Stimulated activated CD8-positive, alpha-beta memory T cell treated with anti-CD3 and anti-CD28 coated beads, Interleukin-4, amount 100 ng/mL, for 4 hours (primary cell): ENCODE data around the gene DICER1.
"Not testable (repeated sequence)": the region's sequence is repeated elsewhere in the genome, so short reads cannot be mapped to it uniquely, and the experiment has no call there.

Experiments
- DNase-seq, 2 donors: peaks; one replicate each; pipeline ENCODE4 v3.0.0-alpha.2; 2020; ENCODE audit warnings: low read depth in 2 of 2, low spot score in 1 of 2

DICER1 gene

DNA sequence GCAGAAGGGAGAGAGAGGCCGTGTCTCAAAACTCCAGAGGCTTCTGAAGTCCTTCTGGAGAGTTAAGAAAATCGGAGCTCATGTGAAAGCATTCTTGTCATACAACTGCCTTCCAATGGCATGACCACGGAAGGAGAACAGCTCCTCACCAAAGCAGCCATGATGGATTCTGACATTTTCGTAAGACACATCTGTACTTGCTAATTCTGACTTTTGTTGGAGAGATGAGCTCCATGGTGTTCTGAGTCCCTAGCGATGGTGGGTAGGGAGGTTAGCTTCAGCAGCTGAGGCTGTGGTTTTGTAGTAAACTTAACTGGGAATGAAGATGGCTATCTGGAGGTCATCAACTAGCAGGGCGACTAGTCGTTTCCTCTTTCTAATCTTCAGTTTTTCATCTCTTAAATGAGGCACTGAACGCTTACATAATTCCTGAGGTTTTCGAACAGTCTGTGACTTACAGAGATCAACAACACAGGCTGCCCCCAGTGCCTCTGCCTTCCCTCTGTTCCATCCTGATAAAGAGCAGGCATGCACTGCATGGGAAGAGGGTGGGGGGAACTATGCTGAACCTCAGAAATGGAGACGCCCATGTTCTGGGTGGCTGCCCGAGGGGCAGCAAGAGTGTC is 28.6 kb upstream of the DICER1 start:
- no peak for DNase-seq

DNA sequence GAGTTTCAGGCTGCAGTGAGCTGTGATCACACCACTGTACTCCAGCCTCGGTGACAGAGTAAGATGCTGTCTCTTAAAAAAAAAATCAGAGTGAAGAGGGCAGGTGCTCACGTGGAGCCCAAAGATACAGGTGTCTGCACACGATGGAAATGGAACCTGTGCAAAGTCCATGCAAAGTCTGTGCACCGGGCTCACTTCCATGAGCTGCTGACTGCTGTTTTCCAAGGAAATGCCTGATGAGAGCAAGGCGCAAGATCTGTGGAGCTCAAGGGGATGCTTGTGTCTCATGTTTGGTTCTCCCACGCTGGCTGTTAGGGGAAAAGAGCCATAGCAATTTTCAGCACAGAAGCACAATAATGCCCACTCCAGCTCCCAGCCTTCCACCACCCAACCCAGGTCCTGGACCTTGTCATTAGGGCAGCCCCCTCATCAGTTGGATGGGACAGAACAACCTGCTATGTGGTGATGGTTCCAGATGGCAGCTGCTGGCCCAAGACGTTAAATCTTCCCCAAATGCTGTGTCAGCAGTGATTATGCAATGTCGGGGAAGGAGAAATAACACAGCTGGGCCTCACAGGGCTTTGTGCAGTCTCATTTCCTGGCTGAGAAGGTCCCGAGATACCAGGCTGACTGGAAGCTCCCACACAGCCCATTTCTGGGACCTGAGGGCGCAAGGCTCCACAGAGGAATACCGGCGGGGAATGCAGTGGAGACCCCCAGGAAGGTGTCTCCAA is 27.9 kb upstream of the DICER1 start:
- DNase-seq = no peak

DNA sequence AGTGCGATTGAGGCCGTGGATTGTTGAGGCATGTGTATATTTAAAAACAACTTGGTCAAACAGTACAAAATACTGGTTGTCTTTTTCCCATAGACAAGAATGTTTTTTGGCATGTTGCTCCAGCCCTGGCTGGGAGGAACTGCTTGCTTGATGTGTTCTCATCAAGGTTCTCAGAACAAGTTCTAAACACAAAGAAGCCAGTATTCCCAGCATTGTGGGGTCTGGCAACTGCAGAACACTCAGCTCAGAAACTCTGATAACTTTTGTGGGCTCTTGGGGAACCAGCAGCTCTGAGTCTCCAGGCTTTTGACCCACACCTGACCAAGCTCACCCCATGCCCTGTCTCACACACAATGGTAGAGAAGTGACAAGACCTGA is 27.1 kb upstream of the DICER1 start:
- no peak for DNase-seq

DNA sequence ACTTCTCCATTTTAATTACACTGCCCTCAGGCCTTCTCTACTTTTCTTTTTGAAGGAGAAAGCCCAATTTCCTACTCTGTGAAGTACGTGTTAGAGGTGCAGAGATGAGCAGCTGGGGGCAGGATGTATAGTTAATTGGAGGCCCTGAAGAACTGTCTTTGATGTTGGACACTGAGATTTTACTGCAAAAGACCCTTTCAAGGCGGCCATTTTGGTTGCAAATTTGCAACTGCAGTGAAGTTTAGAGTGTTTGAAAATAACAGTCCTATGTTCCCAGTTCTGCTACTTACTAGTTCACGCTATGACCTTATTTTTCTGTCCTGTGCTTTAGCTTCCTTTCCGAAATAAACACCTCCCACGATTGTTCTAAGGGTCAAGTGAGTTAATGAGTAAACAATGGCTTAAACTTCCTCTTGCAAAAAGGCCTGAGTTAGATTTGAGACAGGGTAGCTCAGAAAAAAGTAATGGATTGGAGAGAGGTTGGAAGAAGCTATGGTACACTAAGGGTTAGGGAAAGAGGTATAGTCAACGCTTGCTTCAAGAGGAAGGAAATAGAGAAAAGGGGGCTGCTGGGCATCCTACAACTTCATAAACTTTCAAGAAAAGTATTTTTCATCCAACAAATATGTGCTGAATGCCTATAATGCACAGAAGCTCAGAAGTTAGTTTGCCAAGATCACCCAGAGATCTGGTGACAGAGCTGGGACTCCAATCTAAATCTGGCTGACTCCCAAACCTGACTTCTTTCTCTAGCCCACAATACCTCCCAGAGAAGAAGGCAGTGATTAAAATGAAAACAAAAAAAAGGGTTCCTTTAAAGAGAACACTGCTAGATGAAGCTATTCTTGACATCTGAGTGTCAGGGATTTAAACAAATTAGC is 26.4 kb upstream of the DICER1 start:
- DNase-seq = no peak

DNA sequence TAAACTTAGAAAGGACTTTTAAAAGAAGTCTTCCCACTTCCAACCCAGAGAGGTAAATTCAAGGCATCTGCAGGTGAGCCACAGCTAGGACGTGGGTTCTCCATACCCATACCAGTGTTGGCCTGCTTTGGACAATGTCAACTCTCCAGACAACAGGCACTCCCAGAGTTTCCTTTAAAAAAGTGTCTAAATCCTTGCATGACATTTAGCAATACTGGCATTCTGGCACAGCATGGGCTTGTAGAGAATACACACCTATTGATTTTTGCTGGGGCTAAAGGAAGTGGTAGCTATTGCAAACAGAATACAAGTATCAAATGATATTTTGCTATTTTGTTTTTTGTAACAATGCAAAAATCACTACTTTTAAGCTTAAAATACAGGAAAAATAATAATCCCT is 25.8 kb upstream of the DICER1 start:
- DNase-seq = no peak

DNA sequence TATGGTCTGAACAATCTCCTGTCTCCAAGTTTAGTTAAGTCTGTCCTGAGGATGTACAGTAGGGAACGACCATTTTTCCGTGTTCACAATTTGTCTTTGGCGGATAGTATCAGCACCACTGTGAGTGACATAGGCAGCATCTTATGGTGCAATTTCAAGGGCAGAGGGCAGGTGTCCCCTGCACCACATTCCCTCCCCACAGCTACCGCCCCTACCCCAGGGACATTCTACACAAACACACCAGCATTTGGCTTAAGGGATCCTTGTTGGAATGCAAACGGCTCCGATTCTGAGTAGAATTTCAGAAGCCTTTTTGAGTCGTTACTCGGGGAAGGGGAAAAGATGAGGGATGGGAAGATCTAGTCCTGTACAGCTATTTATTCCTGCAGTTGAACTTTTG is 25.1 kb upstream of the DICER1 start:
- DNase-seq = no peak

DNA sequence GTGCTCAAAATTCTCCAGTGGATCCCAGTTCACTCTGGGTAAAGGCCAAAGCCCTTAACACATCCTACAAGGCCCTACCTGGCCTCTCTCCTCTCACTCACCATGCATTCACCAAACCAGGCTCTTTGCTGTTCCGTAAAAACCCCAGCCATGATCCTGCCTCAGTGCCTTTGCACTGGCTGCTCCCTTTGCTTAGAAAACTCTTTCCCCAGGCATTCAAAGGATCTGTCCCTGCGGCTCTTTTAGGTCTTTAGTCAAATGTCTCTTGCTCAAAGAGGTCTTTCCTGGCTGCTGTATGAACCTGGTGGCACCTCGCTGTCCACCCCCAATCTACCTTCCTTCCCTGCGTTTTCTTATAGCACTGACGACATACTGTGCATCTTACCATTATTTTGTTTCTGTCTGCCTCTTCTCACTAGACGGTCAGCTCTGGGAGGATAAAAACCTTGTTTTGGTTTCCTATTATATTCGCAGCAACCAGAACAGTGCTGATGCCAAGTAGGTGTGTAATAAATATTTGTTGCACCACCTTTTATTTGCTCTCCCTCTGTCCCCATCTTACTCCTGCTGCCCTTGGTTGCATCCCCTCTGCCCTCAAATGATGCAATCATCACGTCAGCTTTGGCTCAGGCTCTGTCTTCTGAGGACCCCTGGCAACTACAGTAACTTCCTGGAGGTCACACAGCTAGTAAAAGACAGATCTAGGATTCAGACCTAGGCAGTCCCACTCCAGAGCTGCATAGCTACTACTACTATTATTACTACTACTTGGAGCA is 23.8 kb upstream of the DICER1 start:
- DNase-seq = no peak

DNA sequence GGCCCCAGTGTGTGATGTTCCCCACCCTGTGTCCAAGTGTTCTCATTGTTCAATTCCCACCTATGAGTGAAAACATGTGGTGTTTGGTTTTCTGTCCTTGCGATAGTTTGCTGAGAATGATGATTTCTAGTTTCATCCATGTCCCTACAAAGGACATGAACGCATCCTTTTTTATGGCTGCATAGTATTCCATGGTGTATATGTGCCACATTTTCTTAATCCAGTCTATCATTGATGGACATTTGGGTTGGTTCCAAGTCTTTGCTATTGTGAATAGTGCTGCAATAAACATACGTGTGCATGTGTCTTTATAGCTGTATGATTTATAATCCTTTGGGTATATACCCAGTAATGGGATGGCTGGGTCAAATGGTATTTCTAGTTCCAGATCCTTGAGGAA is 18.3 kb upstream of the DICER1 start:
- not testable (repeated sequence) for DNase-seq

DNA sequence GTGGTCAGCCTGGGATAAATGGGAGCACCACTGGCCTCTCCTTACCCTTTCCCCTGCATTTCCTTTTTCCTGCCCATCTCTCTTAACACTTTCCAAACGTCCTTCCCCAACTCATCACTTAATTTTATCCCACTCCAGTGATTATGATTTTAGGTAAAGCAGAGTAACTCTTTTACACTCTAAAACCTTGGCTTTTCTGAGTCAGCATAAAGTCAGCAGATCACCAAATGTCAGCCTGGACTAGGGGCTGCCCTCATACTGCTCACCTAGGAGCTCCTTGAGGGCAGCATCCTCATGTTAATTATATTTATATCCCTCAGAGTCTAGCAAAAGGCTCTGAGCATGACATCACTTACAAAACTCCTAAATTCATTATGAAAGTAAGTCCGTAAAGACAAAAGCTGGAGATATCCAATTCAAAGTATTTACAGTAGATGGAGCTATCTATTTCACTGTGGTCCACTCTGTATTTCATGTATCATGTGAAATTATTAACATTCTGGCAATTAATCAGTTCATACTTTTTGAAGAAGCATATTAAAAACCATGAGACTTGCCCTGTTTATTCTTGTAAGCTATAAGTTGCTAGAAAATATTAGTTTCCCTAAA is 17.0 kb upstream of the DICER1 start:
- no peak for DNase-seq

DNA sequence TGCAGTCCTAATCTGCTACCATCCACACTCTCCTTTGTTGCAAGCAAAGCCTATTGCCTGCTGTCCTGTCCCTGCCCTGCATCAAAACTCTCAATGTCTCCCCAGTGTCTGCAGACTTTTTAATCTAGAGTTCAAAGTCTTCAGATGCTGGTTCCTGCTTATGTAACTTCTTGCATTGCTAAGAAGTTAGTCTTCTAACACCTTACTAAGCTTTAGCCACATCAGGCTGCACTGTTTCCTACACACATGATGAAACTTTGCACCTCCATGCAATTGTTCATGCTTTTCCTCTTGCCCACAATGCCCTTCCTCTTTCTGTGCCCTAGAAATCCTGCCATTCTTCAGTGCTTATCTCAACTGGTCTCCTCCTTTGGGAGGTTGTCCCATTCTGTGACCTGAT is 16.2 kb upstream of the DICER1 start:
- DNase-seq = no peak

DNA sequence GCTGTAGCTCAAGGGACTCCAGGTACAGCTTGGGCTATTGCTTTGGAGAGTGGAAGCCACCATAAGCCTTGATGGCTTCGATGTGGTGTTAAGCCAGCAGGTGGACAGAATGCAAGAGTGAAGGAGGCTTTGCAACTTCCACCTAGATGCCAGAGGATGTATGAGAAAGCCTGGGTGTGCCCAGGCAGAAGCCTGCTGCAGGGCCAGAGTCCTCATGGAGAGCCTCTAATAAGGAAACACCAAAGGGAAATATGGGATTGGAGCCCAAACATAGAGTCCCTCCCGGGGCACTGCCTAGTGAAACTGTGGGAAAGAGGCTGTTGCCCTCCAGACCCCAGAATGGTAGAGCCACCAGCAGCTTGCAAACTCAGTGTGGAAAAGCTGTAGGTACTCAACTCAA is 9.8 kb upstream of the DICER1 start:
- no peak for DNase-seq

DNA sequence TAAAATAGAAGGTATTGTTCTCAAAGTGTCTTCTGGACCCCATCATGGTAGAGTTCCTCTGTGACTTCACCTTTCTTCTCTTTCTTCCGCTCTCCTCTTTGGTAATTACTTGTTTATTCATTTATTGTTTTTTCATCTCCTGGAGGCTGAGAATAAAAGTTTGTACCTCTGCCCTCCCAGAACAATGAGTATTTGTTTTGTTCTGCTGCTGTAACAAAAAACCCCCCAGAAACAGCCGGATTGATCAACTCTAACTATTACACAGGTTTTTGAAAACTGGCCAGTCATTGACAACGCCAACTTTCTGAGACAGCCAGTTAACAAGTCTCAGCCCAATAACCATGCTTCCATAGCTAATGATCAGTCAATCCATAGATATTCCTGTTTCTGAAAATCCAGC is 8.2 kb upstream of the DICER1 start:
- DNase-seq = no peak

DNA sequence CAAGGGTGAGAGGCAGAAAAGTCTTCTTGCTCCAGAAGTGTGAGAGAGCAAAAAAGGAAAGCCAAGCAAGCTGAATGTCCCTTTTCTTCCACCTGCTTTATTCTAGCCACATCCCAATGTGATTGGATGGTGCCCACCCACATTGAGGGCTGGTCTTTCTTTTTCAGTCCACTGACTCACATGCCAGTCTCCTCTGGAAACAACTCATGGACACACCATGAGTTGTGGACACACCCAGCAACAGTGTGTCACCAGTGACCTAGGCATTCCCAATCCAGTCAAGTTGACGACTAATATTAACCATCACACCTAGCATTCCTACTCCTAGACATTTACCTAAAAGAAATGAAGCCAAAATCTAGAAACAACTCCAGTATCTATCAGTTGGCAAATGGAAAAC is 7.2 kb upstream of the DICER1 start:
- no peak for DNase-seq

DNA sequence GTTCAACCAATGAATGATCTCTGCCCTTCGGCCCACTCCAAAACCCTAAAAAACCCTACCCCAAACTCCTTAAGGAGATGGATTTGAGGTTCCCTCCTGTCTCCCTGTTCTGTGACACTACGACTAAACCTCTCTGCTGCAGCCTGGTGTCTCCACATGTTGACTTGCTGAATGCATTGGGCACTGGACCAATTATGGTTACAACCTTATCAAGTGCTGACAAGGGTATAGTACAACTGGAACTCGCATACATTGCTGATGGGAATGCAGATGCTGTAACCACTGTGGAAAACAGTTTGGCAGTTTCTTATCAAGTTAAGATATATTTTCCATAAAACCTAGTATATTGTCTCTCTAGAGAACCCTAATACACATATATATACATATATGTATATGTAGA is 6.3 kb upstream of the DICER1 start:
- no peak for DNase-seq

DNA sequence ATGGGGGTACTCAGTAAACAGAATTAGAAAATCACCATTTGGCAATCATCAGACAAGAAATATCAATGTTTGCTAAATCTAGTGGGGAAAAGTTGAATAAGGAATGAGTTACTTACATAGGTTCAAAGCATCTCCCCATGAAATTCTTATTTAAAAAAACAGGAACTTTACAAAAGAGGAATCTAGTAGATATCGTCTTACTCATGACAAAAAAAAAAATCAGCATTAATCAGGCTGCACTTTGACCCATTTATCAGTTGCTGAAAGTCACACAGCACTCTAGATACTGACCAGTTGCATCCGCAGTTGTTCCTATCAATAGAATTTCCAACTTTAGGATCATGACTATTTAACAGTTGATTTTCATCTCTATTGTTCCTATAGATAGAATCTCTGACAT is 5.8 kb upstream of the DICER1 start:
- DNase-seq = no peak

DNA sequence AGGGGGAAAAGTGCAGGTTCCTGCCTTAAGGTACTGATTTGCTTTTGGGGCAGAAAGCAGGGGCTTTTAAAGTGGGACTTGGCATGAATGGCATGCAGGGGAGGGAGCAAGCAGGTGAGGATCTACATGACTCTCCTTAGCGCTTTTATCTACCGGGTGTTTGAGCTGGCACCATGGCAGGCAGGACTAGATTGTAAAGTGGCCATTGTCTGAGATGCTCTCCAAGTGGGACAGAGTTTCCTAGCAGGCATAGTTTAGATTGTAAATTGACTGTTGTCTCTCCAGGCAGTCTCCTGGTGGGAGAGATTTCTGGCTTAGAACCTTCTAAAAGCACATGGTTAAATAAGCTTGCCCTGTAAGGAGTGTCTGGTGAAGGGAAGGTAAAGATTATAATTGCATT is 5.3 kb upstream of the DICER1 start:
- DNase-seq = no peak

DNA sequence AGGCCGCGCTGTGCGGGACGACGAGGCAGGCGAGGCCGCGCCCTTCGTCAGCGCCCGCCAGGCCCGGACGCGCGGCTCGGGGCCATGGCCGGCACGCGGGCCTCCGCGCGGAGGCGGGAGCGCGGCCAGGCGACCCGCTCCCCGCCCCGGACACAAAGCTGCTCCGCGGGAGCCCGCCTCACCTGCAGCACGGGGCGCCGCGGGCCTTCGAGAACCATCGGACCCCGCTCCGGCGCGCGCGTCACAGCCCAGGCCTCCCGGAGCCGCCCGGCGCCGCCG is 342 bp downstream of the DICER1 start:
- no peak for DNase-seq

DNA sequence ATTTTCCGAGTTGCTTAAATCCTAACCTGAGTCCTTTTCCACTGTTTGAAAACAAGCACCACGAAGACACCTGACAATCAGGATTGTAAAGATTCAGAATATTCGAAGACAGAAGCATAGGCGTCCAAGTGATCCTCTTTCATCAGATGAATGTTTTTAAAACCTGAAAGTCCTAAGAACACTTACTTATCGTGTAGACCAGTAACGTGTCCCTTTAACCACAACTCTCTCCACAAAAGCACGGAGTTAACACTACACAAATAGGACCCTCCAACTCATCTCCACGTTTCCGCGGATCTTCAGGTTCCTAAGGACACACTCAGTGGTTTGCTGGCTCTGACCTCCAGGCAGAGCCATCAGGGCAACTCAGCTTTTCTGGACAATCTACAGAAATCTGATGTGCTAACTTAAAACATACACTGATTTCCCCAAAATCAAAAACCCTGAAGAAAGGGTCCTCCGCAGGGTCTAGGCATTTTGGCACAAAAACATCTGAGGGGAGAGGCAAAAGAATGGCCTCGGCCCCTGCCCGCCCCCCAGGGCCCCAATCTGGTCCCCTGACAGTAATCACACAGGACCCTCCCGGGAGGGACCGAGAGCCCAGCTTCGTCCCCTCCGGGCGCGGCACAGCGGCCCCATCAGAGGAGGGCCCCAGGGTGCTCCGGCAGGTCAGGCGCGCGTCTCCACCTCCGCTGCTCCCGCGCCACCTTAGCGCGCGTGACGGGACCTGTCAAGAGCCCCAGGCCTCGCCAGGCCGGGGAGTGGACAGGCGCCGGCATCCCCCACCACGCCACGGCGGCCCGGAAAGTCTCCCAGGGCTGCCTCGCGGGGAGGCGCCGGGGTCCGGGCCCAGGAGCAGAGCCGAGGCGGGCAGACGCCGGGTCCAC is 925 bp downstream of the DICER1 start:
- DNase-seq = no peak

DNA sequence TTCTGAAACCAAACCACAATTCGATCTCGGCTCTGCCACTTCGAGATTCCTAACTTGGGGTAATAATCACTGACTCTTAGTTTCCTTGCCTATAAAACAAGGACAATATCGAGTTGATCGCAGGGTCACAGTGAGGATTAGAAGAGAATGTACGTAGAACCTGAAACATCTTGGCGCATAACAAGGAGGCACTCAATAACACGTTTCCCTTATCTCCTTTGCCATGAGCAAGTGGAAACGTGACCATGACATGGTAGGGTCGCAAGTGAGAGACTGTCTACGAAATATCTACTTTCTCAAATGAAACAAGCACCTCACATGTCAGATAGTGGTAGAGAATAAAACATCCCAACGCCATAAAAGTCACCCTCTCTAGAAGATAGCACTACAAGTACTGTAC is 2.3 kb downstream of the DICER1 start:
- DNase-seq = no peak

DNA sequence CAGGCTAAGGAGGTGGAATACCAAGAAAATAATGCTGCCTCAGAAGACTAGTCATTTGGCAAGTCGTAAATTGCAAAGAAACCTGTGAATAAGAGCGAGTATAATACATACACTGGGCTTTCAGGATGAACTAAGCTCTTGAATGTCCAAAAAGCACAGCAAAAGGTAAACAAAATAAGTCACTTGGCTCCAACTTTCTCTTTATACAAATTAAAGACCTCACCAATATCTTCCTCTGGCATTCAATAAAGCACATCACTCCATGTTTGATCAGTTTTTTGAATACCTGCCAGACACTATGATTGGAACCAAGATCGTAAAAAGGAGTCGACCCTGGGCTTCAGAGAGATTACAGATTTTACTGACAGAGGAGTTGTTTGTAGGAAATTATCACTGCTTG is 3.5 kb downstream of the DICER1 start:
- DNase-seq = no peak
